ENCODE measurements around the gene RUFY1. TPM values are rescaled to one million over a fixed set of nuclear protein-coding genes. Genes with fewer than 3 reads are reported as not detected.
A peak's percentile ranks its signal among the peaks of the same experiment; 100 is the strongest.

The RUFY1 gene
- total RNA-seq, 1 donor from 2014 or later, result 56.7 TPM

DNA sequence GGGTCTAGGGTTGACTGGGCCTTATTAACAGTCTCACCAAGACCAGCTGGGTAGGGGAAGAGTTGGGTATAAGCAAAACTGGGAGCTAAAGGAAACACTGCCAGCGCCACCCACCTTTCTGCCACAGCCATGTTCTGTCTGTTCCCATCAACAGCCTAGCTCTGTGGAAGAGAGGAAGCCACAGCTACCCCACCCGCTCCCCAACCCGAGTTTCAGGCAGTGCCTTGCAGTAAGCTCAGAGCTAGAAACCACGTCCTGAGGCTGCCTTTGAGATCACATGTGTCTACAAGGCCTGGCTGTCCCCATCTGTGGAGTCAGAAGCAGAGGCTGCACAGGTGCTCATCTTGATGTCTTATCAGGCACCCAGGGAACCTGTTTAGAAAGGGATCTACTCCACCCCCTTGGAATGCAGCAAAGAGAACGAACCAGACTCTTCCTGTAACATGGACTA is 57.8 kb downstream of the RUFY1 start:
- no peak overlapping the region for H3K27ac ChIP-seq
- TF ChIP-seq, protein P1, sequence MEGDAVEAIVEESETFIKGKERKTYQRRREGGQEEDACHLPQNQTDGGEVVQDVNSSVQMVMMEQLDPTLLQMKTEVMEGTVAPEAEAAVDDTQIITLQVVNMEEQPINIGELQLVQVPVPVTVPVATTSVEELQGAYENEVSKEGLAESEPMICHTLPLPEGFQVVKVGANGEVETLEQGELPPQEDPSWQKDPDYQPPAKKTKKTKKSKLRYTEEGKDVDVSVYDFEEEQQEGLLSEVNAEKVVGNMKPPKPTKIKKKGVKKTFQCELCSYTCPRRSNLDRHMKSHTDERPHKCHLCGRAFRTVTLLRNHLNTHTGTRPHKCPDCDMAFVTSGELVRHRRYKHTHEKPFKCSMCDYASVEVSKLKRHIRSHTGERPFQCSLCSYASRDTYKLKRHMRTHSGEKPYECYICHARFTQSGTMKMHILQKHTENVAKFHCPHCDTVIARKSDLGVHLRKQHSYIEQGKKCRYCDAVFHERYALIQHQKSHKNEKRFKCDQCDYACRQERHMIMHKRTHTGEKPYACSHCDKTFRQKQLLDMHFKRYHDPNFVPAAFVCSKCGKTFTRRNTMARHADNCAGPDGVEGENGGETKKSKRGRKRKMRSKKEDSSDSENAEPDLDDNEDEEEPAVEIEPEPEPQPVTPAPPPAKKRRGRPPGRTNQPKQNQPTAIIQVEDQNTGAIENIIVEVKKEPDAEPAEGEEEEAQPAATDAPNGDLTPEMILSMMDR (IDR thresholded peaks at IDR 0.05), result no peak
- intact Hi-C loops (cut with DNase I), result no loop called here
- peak; percentile 13 for ATAC-seq
- H3K4me1 ChIP-seq, result peaks cover 5% of the 10 kb centered on the region
- H3K36me3 ChIP-seq, result peaks cover 88% of the 10 kb centered on the region
- no peaks in the 10 kb centered on the region for H3K27me3 ChIP-seq
- H3K9me3 ChIP-seq, result no peaks in the 10 kb centered on the region
- DNase-seq, result peak; percentile 58
- H3K4me3 ChIP-seq, result no peak overlapping the region

DNA sequence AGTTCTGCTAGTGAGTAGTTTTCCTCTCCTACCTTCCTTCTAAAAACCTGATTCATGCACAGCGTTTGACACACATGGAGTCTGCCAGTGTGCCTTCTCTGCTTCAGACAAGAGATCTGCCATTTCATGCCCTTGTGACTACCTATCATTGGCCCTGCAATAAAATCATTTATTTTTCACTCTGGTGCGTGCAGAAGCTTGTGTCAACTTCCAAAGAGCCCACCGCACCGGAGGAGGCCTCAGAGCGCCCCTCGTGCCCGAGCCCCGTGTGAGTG is 59.4 kb downstream of the RUFY1 start:
- Histone ChIP-seq H3K27me3 (no peaks in the 10 kb centered on the region), H3K27ac (no peak overlapping the region), H3K4me1 (peaks cover 14% of the 10 kb centered on the region), H3K36me3 (peaks cover 89% of the 10 kb centered on the region), H3K9me3 (no peaks in the 10 kb centered on the region), H3K4me3 (no peak overlapping the region)
- intact Hi-C loops (cut with DNase I), result no loop called here
- ATAC-seq (no peak), DNase-seq (no peak)
- TF ChIP-seq, protein P1 (IDR thresholded peaks at IDR 0.05), result no peak

DNA sequence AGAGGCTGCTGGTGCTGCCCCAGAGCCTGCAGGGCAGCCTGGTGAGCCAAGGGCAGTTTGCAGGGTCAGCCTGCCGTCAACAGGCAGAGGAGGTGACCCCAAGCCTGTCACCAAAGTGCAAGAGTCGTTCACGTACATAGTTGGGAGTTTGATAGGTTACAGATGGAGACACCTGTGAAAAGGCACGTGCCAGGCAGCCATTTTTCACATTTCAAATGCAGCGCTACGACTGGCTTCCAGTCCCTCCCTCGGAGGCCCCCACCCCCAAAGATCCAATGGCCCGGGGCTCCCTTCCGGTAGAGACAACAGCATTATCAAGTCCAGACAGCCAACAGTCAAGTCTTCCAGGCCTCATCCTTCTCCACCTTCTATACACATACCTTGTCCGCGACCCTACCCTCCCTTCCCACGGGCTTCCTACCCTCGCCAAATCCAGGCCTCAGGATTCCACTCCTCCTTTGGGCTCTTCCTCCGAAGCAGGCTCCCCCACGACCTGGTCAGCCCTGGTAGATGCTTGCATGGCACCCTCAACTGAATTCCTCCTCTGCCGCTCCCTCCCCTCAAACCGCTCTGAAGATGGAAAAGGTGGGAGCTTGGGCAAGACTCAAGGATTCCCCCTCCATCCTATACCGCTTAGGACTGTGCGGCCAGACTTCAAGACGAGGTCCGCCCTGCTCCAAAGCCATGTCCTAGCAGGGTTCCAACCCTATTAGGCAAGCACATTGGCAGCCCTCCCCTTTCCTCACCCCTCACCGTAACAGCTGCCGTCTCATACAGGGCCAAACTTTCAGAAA is 60.0 kb downstream of the RUFY1 start:
- ATAC-seq (peak; percentile 5), DNase-seq (peak; percentile 52)
- H3K27ac ChIP-seq, result no peak overlapping the region
- H3K9me3 ChIP-seq, result no peaks in the 10 kb centered on the region
- no peaks in the 10 kb centered on the region for H3K27me3 ChIP-seq
- TF ChIP-seq, protein P1 (IDR thresholded peaks at IDR 0.05), result no peak
- peaks cover 89% of the 10 kb centered on the region for H3K36me3 ChIP-seq
- H3K4me3 ChIP-seq, result no peak overlapping the region
- peaks cover 19% of the 10 kb centered on the region for H3K4me1 ChIP-seq
- intact Hi-C loops (cut with DNase I), result no loop called here

DNA sequence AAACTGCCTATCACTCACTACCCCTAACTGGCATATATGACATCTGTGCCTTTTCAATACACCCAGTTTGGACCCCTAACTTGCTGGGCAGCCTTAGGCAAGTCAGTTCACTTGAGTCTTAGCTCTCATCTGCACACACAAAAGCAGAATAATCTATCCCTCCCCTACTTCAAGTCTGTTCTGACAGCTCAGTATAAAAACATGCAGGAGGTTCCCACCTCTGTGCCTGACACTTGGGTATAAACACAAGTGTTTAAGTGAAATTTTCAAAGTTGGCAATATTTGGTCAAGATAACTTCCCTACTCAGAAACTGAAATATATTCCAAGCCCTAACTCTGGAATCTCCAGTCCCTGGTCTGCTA is 60.5 kb downstream of the RUFY1 start:
- Histone ChIP-seq H3K27ac (peak overlapping the region; percentile 11), H3K27me3 (no peaks in the 10 kb centered on the region), H3K36me3 (peaks cover 89% of the 10 kb centered on the region), H3K9me3 (no peaks in the 10 kb centered on the region), H3K4me1 (peaks cover 23% of the 10 kb centered on the region), H3K4me3 (no peak overlapping the region)
- intact Hi-C loops (cut with DNase I), result no loop called here
- DNase-seq (no peak), ATAC-seq (no peak)
- TF ChIP-seq, protein P1 (IDR thresholded peaks at IDR 0.05), result no peak

DNA sequence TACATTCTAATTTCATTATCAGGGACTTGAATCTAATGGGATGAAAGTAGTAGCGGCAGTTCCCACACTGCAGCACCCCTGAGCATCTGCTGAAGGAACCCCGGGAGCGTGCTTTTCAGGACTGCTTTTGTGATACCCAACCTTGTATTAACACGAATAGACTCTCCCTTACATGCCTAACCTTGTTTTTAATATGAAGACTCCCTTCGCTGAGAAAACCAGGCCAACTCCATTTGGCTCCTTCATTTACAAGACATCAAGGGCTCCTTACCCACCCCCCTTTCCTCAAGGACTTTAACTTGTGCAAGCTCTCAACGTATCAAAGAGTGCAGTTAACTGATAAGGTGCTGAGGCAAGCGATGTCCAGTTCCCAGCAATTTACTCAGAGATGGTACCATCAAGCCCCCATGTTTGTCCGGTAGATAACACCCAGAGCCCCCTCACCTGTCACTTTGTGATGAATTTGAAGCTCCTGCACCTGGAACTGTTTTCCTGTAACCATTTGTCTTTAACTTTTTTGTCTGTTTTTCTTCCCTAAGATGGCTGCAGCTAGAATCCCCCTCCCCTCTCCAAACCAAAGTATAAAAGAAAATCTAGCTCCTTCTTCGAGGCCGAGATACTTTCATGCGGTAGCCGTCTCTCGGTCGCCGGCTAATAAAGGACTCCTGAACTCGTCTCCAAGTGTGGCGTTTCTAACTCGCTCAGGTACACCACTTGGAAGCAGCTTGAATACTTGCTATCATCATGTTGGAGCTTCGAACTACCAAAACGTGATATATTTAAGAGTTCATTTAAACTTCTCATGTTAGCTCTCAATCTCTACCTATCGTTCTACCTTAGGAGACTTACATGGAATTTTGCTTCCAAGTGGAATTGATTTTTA is 62.5 kb downstream of the RUFY1 start:
- Histone ChIP-seq H3K27me3 (no peaks in the 10 kb centered on the region), H3K27ac (no peak overlapping the region), H3K4me3 (no peak overlapping the region), H3K9me3 (no peaks in the 10 kb centered on the region), H3K36me3 (peaks cover 94% of the 10 kb centered on the region), H3K4me1 (peaks cover 38% of the 10 kb centered on the region)
- ATAC-seq (no peak), DNase-seq (peak; percentile 15)
- intact Hi-C loops (cut with DNase I), result no loop called here
- TF ChIP-seq, protein P1 (IDR thresholded peaks at IDR 0.05), result no peak
